HCT116 (cell line): Measurements from ENCODE around the gene MAP4K1.

Source experiments
- ATF3 ChIP-seq: IDR thresholded peaks from 2 replicates; pipeline ENCODE4 v1.6.1; 2012
- CTCF ChIP-seq, 3 experiments: fragments of 200-600 bp in 1 of 3; sonication (generic) in 1 of 3; IDR thresholded peaks in 2 of 3; conservative IDR thresholded peaks in 1 of 3; 2 replicates each; pipeline ENCODE4 v1.5.1; 2012 to 2017; ENCODE audit warnings: low read depth in 2 of 3, low read length in 2 of 3, antibody characterized with exemption in 1 of 3, borderline replicate concordance in 1 of 3, control low read depth in 1 of 3, mild to moderate bottlenecking in 1 of 3, mixed read lengths in 1 of 3, mixed run types in 1 of 3, moderate library complexity in 1 of 3; ENCODE audit not compliant: insufficient read depth in 1 of 3
- MAX ChIP-seq: IDR thresholded peaks from 2 replicates; pipeline ENCODE4 v1.6.1; 2012
- POLR2A ChIP-seq: IDR thresholded peaks from 2 replicates; pipeline ENCODE4 v1.7.0; 2011; ENCODE audit warnings: borderline replicate concordance; ENCODE audit not compliant: insufficient read depth, insufficient read length; ENCODE audit errors: extremely low read depth
- POLR2AphosphoS5 ChIP-seq: IDR thresholded peaks from 2 replicates; pipeline ENCODE4 v1.6.1; 2011; ENCODE audit warnings: mild to moderate bottlenecking, low read depth, low read length, moderate library complexity
- TCF7L2 ChIP-seq: IDR thresholded peaks from 2 replicates; pipeline ENCODE4 v1.7.0; 2011; ENCODE audit warnings: borderline replicate concordance, inconsistent platforms; ENCODE audit not compliant: insufficient read depth, insufficient read length; ENCODE audit errors: extremely low read depth
- YY1 ChIP-seq: IDR thresholded peaks from 2 replicates; pipeline ENCODE4 v1.6.1; 2011; ENCODE audit warnings: low read length, low read depth, moderate library complexity, mild to moderate bottlenecking; ENCODE audit not compliant: insufficient replicate concordance; ENCODE audit errors: extremely low read depth

GRCh38 chr19:38597075-38597474 is 20.7 kb downstream of the MAP4K1 start:
- no peak for TF ChIP-seq CTCF (IDR thresholded peaks at IDR 0.05 in 2 of 3, conservative IDR thresholded peaks at IDR 0.05 in 1 of 3; ENCODE audit: borderline replicate concordance in 1 of 3, insufficient read depth in 1 of 3, low read depth in 2 of 3, low read length in 2 of 3)
- TF ChIP-seq TCF7L2: no peak
- TF ChIP-seq POLR2AphosphoS5: no peak
- TF ChIP-seq POLR2A: no peak
- no peak for TF ChIP-seq ATF3
- no peak for TF ChIP-seq MAX
- no peak for TF ChIP-seq YY1
